ENCODE data around the gene CCNC. TPM values are rescaled to one million over a fixed set of nuclear protein-coding genes. Genes with fewer than 3 reads are reported as not detected.
A peak's percentile ranks its signal among the peaks of the same experiment; 100 is the strongest.

Gene CCNC, protein sequence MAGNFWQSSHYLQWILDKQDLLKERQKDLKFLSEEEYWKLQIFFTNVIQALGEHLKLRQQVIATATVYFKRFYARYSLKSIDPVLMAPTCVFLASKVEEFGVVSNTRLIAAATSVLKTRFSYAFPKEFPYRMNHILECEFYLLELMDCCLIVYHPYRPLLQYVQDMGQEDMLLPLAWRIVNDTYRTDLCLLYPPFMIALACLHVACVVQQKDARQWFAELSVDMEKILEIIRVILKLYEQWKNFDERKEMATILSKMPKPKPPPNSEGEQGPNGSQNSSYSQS
- total RNA-seq (67.0 TPM), polyA plus RNA-seq (61.2 TPM)
- long read RNA-seq, donor 1, partial matches to known transcripts: 0 of 3 reads
- long read RNA-seq, donor 1, other reads (novel, unspliced or antisense): 0 of 3 reads
- long read RNA-seq, donor 2: 0 reads
- long read RNA-seq, donor 3, transcript CCNC-210 (12 exons, 2,473 nt): major isoform, 34 of 43 reads
- long read RNA-seq, donor 3, partial matches to known transcripts: 0 of 43 reads
- long read RNA-seq, donor 3, other reads (novel, unspliced or antisense): 0 of 43 reads
- long read RNA-seq, donor 4, transcript CCNC-210 (12 exons, 2,473 nt): major isoform, 7 of 12 reads
- long read RNA-seq, donor 4, partial matches to known transcripts: 0 of 12 reads
- long read RNA-seq, donor 4, other reads (novel, unspliced or antisense): 0 of 12 reads
- long read RNA-seq, donor 5, transcript CCNC-210 (12 exons, 2,473 nt): major isoform, 31 of 39 reads
- long read RNA-seq, donor 5, partial matches to known transcripts: 0 of 39 reads
- long read RNA-seq, donor 5, other reads (novel, unspliced or antisense): 0 of 39 reads
- long read RNA-seq, donor 6, transcript CCNC-210 (12 exons, 2,473 nt): major isoform, 22 of 26 reads
- long read RNA-seq, donor 6, partial matches to known transcripts: 0 of 26 reads
- long read RNA-seq, donor 6, other reads (novel, unspliced or antisense): 0 of 26 reads
- long read RNA-seq, donor 7, transcript CCNC-210 (12 exons, 2,473 nt): major isoform, 24 of 26 reads
- long read RNA-seq, donor 7, partial matches to known transcripts: 0 of 26 reads
- long read RNA-seq, donor 7, other reads (novel, unspliced or antisense): 0 of 26 reads
- long read RNA-seq, donor 8, transcript CCNC-210 (12 exons, 2,473 nt): major isoform, 6 of 10 reads
- long read RNA-seq, donor 8, partial matches to known transcripts: 0 of 10 reads
- long read RNA-seq, donor 8, other reads (novel, unspliced or antisense): 0 of 10 reads
- long read RNA-seq, donor 9, transcript CCNC-210 (12 exons, 2,473 nt): major isoform, 21 of 24 reads
- long read RNA-seq, donor 9, partial matches to known transcripts: 0 of 24 reads
- long read RNA-seq, donor 9, other reads (novel, unspliced or antisense): 0 of 24 reads
- long read RNA-seq, donor 10, transcript CCNC-210 (12 exons, 2,473 nt): major isoform, 18 of 23 reads
- long read RNA-seq, donor 10, partial matches to known transcripts: 0 of 23 reads
- long read RNA-seq, donor 10, other reads (novel, unspliced or antisense): 0 of 23 reads

DNA sequence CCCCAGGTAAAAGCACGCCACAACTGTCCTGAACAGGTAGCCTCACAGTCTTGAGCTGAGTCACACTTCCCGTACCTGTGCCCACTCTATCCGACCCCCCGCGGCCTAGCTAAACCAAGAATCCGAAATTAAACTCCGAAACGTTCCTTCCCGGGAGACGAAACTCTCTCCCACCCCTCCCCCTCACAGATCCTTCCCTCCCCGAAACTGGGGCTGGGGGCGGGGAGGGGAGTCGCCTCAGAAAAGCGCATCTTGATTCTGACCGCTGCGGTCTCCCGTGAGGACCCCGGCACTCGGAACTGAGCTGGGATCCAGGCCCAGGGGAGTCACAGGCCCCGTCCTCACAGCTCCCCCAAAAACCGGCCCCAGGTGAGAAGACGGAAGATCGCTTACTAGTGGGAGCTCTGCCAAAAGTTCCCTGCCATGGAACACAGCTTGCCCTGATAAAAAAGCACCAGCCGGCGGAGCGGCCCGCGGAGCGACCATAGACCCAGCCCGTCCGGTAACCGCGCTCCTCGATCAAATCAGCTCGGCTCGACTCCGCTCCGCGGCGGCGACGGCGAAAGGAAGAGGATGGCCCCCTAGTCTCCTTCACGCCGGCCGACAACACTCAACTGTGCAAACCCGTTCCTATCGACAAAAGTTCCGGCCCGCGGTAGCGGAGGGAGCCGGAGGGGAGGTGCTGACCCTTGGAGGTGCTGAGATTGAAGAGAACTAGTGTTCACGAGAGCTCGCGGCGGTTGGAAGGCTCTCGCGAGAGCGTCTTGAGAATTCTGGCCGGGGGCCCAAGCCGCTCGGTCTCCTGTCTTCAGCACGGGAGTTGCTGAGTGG is at the start of gene CCNC:
CCNC (minus strand) TSS at position 558 of the 831 bp plus-strand sequence; CDS start at position 425, 133 bp downstream.
- Histone ChIP-seq H3K27ac (ENCODE audit: low read depth in 1 of 2, low read length in 1 of 2) (peak within 1 kb of the TSS; percentile 77 to 87), H3K4me3 (ENCODE audit: low read length in 2 of 2) (peak within 1 kb of the TSS; percentile 65 to 90), H3K9me3 (ENCODE audit: control insufficient read depth in 2 of 2, insufficient read depth in 1 of 2, low read length in 1 of 2) (peaks cover 0 to 6% of the 10 kb centered on the region in 2 donors), H3K4me1 (ENCODE audit: control insufficient read depth in 2 of 2, insufficient read depth in 2 of 2, low read length in 2 of 2) (peaks cover 0 to 2% of the 10 kb centered on the region in 2 donors), H3K36me3 (ENCODE audit: control insufficient read depth in 2 of 2, insufficient read depth in 2 of 2, low read length in 1 of 2) (no peaks in the 10 kb centered on the region), H3K27me3 (ENCODE audit: control insufficient read depth in 2 of 2, insufficient read depth in 1 of 2, low read length in 1 of 2) (no peaks in the 10 kb centered on the region)
- DNase-seq (ENCODE audit: low read depth in 6 of 9, low spot score in 9 of 9): peak; percentile 73 to 95 (median 80)
- under 1% methylated on average over 64 of the region's 64 CpGs for WGBS

DNA sequence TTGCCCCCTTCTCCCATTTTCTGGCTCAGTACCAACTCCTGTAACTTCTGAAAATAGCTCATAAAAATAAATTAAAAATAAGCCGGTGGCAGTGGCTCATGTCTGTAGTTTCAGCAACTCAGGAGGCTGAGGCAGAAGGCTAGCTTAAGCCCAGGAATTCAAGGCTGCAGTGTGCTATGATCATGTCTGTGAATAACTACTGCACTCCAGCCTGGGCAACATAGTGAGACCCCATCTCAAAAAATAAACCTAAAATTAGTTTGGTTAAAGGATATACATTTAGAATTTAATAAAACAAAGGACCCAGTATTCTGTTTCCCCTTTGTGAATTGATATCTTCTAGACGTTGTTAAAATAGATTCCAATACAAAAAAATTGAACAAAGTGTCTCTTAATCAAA is 48.7 kb upstream of the CCNC start:
- Histone ChIP-seq H3K27me3 (ENCODE audit: control insufficient read depth in 2 of 2, insufficient read depth in 1 of 2, low read length in 1 of 2) (peaks cover 75 to 98% of the 10 kb centered on the region in 2 donors), H3K4me1 (ENCODE audit: control insufficient read depth in 2 of 2, insufficient read depth in 2 of 2, low read length in 2 of 2) (peaks cover 10 to 21% of the 10 kb centered on the region in 2 donors), H3K9me3 (ENCODE audit: control insufficient read depth in 2 of 2, insufficient read depth in 1 of 2, low read length in 1 of 2) (peaks cover 7 to 17% of the 10 kb centered on the region in 2 donors), H3K36me3 (ENCODE audit: control insufficient read depth in 2 of 2, insufficient read depth in 2 of 2, low read length in 1 of 2) (no peaks in the 10 kb centered on the region), H3K27ac (ENCODE audit: low read depth in 1 of 2, low read length in 1 of 2) (no peak overlapping the region), H3K4me3 (ENCODE audit: low read length in 2 of 2) (no peak overlapping the region)
- 72% methylated on average over 2 of the region's 2 CpGs for WGBS
- no peak for DNase-seq (ENCODE audit: low read depth in 6 of 9, low spot score in 9 of 9)

DNA sequence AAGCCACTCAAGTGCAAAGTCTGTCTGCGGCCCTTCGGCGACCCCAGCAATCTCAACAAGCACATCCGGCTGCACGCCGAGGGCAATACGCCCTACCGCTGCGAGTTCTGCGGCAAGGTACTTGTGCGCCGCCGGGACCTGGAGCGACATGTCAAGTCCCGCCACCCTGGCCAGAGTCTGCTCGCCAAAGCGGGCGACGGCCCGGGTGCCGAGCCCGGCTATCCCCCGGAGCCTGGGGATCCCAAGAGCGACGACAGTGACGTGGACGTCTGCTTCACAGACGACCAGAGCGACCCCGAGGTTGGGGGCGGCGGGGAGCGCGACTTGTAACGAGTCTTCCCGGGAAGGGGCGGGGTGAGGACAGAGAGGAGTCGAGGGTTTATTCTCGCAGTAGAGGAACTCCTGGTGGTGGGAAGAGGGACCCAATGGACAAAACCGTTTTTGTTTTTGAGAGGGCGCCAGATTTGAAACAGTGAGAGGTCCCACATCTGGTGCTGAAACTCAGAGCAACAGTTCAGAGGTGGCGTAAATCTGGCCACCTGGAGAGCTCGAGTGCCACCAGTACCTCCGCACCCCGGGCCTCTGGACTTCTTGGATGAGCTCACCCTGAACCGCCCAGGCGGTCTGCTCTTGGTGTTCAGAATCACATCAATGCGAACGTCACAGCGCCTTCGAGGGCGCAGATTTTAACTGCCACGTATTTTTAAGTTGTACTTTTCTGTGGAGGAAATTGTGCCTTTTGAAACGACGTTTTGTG is 46.1 kb upstream of the CCNC start:
- peaks cover 7 to 17% of the 10 kb centered on the region in 2 donors for H3K9me3 ChIP-seq (ENCODE audit: control insufficient read depth in 2 of 2, insufficient read depth in 1 of 2, low read length in 1 of 2)
- no peaks in the 10 kb centered on the region for H3K36me3 ChIP-seq (ENCODE audit: control insufficient read depth in 2 of 2, insufficient read depth in 2 of 2, low read length in 1 of 2)
- no peak overlapping the region for H3K27ac ChIP-seq (ENCODE audit: low read depth in 1 of 2, low read length in 1 of 2)
- peaks cover 10 to 29% of the 10 kb centered on the region in 2 donors for H3K4me1 ChIP-seq (ENCODE audit: control insufficient read depth in 2 of 2, insufficient read depth in 2 of 2, low read length in 2 of 2)
- DNase-seq (ENCODE audit: low read depth in 6 of 9, low spot score in 9 of 9): peak in 2 of 9 donors; percentile 32 to 53
- 5% methylated on average over 55 of the region's 55 CpGs for WGBS
- H3K4me3 ChIP-seq (ENCODE audit: low read length in 2 of 2): peak overlapping the region in 1 of 2 donors; percentile 54
- H3K27me3 ChIP-seq (ENCODE audit: control insufficient read depth in 2 of 2, insufficient read depth in 1 of 2, low read length in 1 of 2): peaks cover 74 to 100% of the 10 kb centered on the region in 2 donors

DNA sequence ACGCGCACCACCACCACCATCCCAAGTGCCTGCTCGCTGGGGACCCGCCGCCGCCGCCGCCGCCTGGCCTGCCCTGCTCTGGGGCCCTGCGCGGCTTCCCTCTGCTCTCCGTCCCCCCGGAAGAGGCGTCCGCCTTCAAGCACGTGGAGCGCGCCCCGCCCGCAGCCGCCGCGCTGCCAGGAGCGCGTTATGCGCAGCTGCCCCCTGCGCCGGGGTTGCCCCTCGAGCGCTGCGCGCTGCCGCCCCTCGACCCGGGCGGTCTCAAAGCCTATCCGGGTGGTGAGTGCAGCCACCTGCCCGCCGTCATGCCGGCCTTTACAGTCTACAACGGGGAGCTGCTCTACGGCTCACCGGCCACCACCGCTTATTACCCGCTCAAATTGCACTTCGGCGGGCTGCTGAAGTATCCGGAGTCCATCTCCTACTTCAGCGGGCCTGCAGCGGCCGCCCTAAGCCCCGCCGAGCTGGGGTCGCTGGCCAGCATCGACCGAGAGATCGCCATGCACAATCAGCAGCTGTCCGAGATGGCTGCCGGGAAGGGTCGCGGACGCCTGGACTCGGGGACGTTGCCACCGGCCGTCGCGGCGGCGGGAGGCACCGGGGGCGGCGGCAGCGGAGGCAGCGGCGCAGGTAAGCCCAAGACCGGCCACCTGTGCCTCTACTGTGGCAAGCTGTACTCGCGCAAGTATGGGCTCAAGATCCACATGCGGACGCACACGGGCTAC is 45.4 kb upstream of the CCNC start:
- Histone ChIP-seq H3K36me3 (ENCODE audit: control insufficient read depth in 2 of 2, insufficient read depth in 2 of 2, low read length in 1 of 2) (no peaks in the 10 kb centered on the region), H3K4me3 (ENCODE audit: low read length in 2 of 2) (peak overlapping the region; percentile 20 to 54), H3K9me3 (ENCODE audit: control insufficient read depth in 2 of 2, insufficient read depth in 1 of 2, low read length in 1 of 2) (peaks cover 6 to 18% of the 10 kb centered on the region in 2 donors), H3K27me3 (ENCODE audit: control insufficient read depth in 2 of 2, insufficient read depth in 1 of 2, low read length in 1 of 2) (peaks cover 74 to 100% of the 10 kb centered on the region in 2 donors), H3K4me1 (ENCODE audit: control insufficient read depth in 2 of 2, insufficient read depth in 2 of 2, low read length in 2 of 2) (peaks cover 10 to 29% of the 10 kb centered on the region in 2 donors), H3K27ac (ENCODE audit: low read depth in 1 of 2, low read length in 1 of 2) (no peak overlapping the region)
- WGBS: 2% methylated on average over 82 of the region's 82 CpGs
- peak in 2 of 9 donors; percentile 53 to 67 for DNase-seq (ENCODE audit: low read depth in 6 of 9, low spot score in 9 of 9)

DNA sequence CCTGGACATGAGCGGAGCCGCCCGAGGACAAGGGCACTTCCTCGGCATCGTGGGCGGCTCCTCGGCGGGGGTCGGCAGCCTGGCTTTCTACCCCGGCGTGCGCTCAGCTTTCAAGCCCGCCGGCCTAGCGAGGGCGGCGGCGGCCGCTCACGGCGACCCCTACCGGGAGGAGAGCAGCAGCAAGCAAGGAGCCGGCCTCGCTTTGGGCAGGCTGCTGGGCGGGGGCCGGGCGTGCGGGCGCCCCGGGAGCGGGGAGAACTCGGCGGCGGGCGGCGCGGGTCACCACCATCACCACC is 44.9 kb upstream of the CCNC start:
- Histone ChIP-seq H3K27me3 (ENCODE audit: control insufficient read depth in 2 of 2, insufficient read depth in 1 of 2, low read length in 1 of 2) (peaks cover 71 to 100% of the 10 kb centered on the region in 2 donors), H3K9me3 (ENCODE audit: control insufficient read depth in 2 of 2, insufficient read depth in 1 of 2, low read length in 1 of 2) (peaks cover 4 to 17% of the 10 kb centered on the region in 2 donors), H3K4me1 (ENCODE audit: control insufficient read depth in 2 of 2, insufficient read depth in 2 of 2, low read length in 2 of 2) (peaks cover 10 to 33% of the 10 kb centered on the region in 2 donors), H3K36me3 (ENCODE audit: control insufficient read depth in 2 of 2, insufficient read depth in 2 of 2, low read length in 1 of 2) (no peaks in the 10 kb centered on the region), H3K27ac (ENCODE audit: low read depth in 1 of 2, low read length in 1 of 2) (no peak overlapping the region), H3K4me3 (ENCODE audit: low read length in 2 of 2) (peak overlapping the region; percentile 20 to 54)
- peak in 3 of 9 donors; percentile 55 to 72 (median 56) for DNase-seq (ENCODE audit: low read depth in 6 of 9, low spot score in 9 of 9)
- WGBS: under 1% methylated on average over 37 of the region's 37 CpGs

DNA sequence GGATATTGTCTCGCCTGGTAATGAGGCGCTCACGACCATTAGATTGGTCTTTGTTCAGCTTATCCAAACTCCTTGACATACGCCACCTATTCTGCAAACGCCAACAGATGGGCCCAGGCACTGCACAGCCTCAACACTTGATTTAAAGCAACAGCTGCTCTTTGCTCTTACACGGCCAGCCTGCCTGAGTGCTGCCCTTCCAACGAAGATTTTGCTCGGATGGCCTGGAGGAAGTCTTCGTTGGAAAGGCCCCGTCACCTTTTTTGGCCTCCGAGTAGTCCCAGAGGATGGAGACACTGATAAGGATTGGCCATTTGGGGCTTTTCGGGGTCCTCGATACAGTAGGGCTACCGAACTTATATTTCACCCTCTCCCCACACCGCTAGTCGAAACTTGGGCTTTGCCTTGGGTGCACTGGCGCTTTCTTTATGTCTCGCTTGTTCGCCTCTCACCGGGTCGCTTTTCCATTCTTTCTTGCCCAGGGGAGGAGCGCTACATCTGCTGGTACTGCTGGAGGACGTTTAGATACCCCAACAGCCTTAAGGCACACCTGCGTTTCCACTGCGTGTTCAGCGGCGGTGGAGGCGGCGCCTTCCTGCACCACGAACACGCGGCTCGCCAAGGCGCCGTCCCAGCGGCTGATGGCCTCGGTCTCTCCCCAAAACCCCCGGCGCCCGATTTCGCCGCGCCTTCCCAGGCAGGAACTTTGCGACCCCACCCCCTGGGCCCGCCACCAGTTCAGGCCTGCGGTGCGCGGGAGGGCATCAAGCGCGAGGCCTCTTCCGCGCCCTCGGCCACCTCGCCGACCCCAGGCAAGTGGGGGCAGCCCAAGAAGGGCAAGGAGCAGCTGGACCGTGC is 44.3 kb upstream of the CCNC start:
- no peaks in the 10 kb centered on the region for H3K36me3 ChIP-seq (ENCODE audit: control insufficient read depth in 2 of 2, insufficient read depth in 2 of 2, low read length in 1 of 2)
- peaks cover 70 to 100% of the 10 kb centered on the region in 2 donors for H3K27me3 ChIP-seq (ENCODE audit: control insufficient read depth in 2 of 2, insufficient read depth in 1 of 2, low read length in 1 of 2)
- no peak overlapping the region for H3K27ac ChIP-seq (ENCODE audit: low read depth in 1 of 2, low read length in 1 of 2)
- 9% methylated on average over 56 of the region's 56 CpGs for WGBS
- H3K4me3 ChIP-seq (ENCODE audit: low read length in 2 of 2): peak overlapping the region; percentile 13 to 54
- H3K4me1 ChIP-seq (ENCODE audit: control insufficient read depth in 2 of 2, insufficient read depth in 2 of 2, low read length in 2 of 2): peaks cover 10 to 34% of the 10 kb centered on the region in 2 donors
- DNase-seq (ENCODE audit: low read depth in 6 of 9, low spot score in 9 of 9): peak in 2 of 9 donors; percentile 34 to 50
- H3K9me3 ChIP-seq (ENCODE audit: control insufficient read depth in 2 of 2, insufficient read depth in 1 of 2, low read length in 1 of 2): peaks cover 4 to 22% of the 10 kb centered on the region in 2 donors
